GM23338 (cell line): ENCODE measurements around the gene PJA1. TPM values are rescaled to one million over a fixed set of nuclear protein-coding genes. Genes with fewer than 3 reads are reported as not detected.

Experiments used
- ATAC-seq: fragments of 200-7000 bp; cut with Tn5 transposase; 3 replicates; pipeline ENCODE4 v1.9.1; 2020
- DNase-seq: peaks from one replicate; pipeline ENCODE4 v3.0.0-alpha.2; 2015; ENCODE audit warnings: low spot score
- H2AFZ ChIP-seq: fragments of 200-600 bp; sonication (generic); 2 replicates; pipeline ENCODE4 v1.8.0; 2016; ENCODE audit warnings: antibody characterized with exemption, mild to moderate bottlenecking, moderate library complexity
- H3F3A ChIP-seq: fragments of 200-600 bp; sonication (generic); replicated peaks from 2 replicates; pipeline ENCODE4 v1.8.0; 2017; ENCODE audit warnings: antibody characterized with exemption, mixed run types, low read depth
- H3K27ac ChIP-seq: fragments of 200-600 bp; sonication (generic); 2 replicates; pipeline ENCODE4 v1.6.1; 2016; ENCODE audit warnings: low read depth
- H3K27me3 ChIP-seq: fragments of 200-600 bp; sonication (generic); 2 replicates; pipeline ENCODE4 v1.8.0; 2016; ENCODE audit warnings: mild to moderate bottlenecking, mixed run types, moderate library complexity; ENCODE audit not compliant: insufficient read depth
- H3K36me3 ChIP-seq: fragments of 200-600 bp; sonication (generic); 2 replicates; pipeline ENCODE4 v1.8.0; 2016; ENCODE audit warnings: mild to moderate bottlenecking; ENCODE audit not compliant: insufficient read depth
- H3K4me1 ChIP-seq: fragments of 200-600 bp; sonication (generic); 2 replicates; pipeline ENCODE4 v1.8.0; 2016; ENCODE audit warnings: mild to moderate bottlenecking, moderate library complexity; ENCODE audit not compliant: insufficient read depth
- H3K4me2 ChIP-seq: fragments of 200-600 bp; sonication (generic); 2 replicates; pipeline ENCODE4 v1.7.1; 2017; ENCODE audit warnings: mixed run types
- H3K4me3 ChIP-seq: fragments of 200-600 bp; sonication (generic); 2 replicates; pipeline ENCODE4 v1.6.1; 2016; ENCODE audit warnings: mixed run types
- H3K79me2 ChIP-seq: fragments of 200-600 bp; sonication (generic); replicated peaks from 2 replicates; pipeline ENCODE4 v1.8.0; 2017; ENCODE audit warnings: mild to moderate bottlenecking; ENCODE audit not compliant: insufficient read depth
- H3K9me2 ChIP-seq: fragments of 200-600 bp; sonication (generic); 2 replicates; pipeline ENCODE4 v1.8.0; 2017; ENCODE audit not compliant: insufficient read depth
- H4K20me1 ChIP-seq: fragments of 200-600 bp; sonication (generic); replicated peaks from 2 replicates; pipeline ENCODE4 v1.8.0; 2017; ENCODE audit warnings: mild to moderate bottlenecking; ENCODE audit not compliant: insufficient read depth
- H3K27ac Mint-ChIP-seq: 2 replicates; pipeline ENCODE4 v1.8.0; 2020; ENCODE audit warnings: inconsistent platforms, mild to moderate bottlenecking, moderate library complexity, mixed read lengths
- H3K27me3 Mint-ChIP-seq: 3 replicates; pipeline ENCODE4 v1.8.0; 2022; ENCODE audit warnings: low read depth, mild to moderate bottlenecking, moderate library complexity, mixed read lengths, inconsistent platforms; ENCODE audit not compliant: insufficient read depth, poor library complexity
- H3K36me3 Mint-ChIP-seq: 3 replicates; pipeline ENCODE4 v1.8.0; 2021; ENCODE audit warnings: low read depth, mild to moderate bottlenecking, inconsistent platforms, moderate library complexity, mixed read lengths
- H3K4me1 Mint-ChIP-seq: 3 replicates; pipeline ENCODE4 v1.8.0; 2020; ENCODE audit warnings: mild to moderate bottlenecking, inconsistent platforms, mixed read lengths
- H3K4me3 Mint-ChIP-seq: 3 replicates; pipeline ENCODE4 v1.8.0; 2021; ENCODE audit warnings: moderate library complexity, mild to moderate bottlenecking, inconsistent platforms, mixed read lengths
- H3K9me3 Mint-ChIP-seq: 3 replicates; pipeline ENCODE4 v1.8.0; 2020; ENCODE audit warnings: moderate library complexity, mild to moderate bottlenecking, inconsistent platforms, mixed read lengths
- CREB1 ChIP-seq: fragments of 250-450 bp; sonication (Bioruptor Pico); IDR thresholded peaks from 2 replicates; pipeline ENCODE4 v1.5.0; 2020; ENCODE audit warnings: low read depth, mild to moderate bottlenecking, moderate library complexity
- ETS1 ChIP-seq: IDR thresholded peaks from 2 replicates; pipeline ENCODE4 v1.6.1; 2016; ENCODE audit warnings: antibody characterized with exemption
- EZH2 ChIP-seq: fragments of 200-600 bp; sonication (generic); IDR thresholded peaks from one replicate; pipeline ENCODE4 v1.8.0; 2017; ENCODE audit warnings: antibody characterized with exemption, mild to moderate bottlenecking, low read depth; ENCODE audit not compliant: unreplicated experiment
- EZH2phosphoT487 ChIP-seq: fragments of 200-600 bp; sonication (generic); IDR thresholded peaks from one replicate; pipeline ENCODE4 v1.8.1; 2018; ENCODE audit warnings: antibody characterized with exemption; ENCODE audit not compliant: unreplicated experiment
- JUNB ChIP-seq: IDR thresholded peaks from one replicate; pipeline ENCODE4 v1.6.1; 2016; ENCODE audit warnings: antibody characterized with exemption; ENCODE audit not compliant: unreplicated experiment
- NANOG ChIP-seq: IDR thresholded peaks from 2 replicates; pipeline ENCODE4 v1.6.1; 2016; ENCODE audit warnings: antibody characterized with exemption, borderline replicate concordance
- POLR2AphosphoS5 ChIP-seq: IDR thresholded peaks from 2 replicates; pipeline ENCODE4 v1.6.1; 2016; ENCODE audit warnings: antibody characterized with exemption, low read depth
- STAT1 ChIP-seq: IDR thresholded peaks from one replicate; pipeline ENCODE4 v1.6.1; 2016; ENCODE audit warnings: antibody characterized with exemption; ENCODE audit not compliant: unreplicated experiment
- ZNF114 ChIP-seq: fragments of 250-450 bp; sonication (Bioruptor Pico); IDR thresholded peaks from 2 replicates; pipeline ENCODE4 v1.5.0; 2020; ENCODE audit warnings: mild to moderate bottlenecking, moderate library complexity
- ZNF331 ChIP-seq: fragments of 250-450 bp; sonication (Bioruptor Pico); IDR thresholded peaks from 2 replicates; pipeline ENCODE4 v1.5.0; 2020; ENCODE audit warnings: low read depth, mild to moderate bottlenecking, moderate library complexity
- ZNF462 ChIP-seq: fragments of 250-450 bp; sonication (Bioruptor Pico); IDR thresholded peaks from 2 replicates; pipeline ENCODE4 v1.5.0; 2020; ENCODE audit warnings: mild to moderate bottlenecking, moderate library complexity
- polyA plus RNA-seq: library from polyadenylated mRNA; unstranded; fragments of >200 nt; fragmentation: Nextera tagmentation; extraction: Ambion mirVana; gene quantifications from 2 replicates; pipeline ENCODE4 v1.2.1, GENCODE V29; 2016
- total RNA-seq: library from RNA; depleted of rRNA; stranded (reverse); fragments of >200 nt; shearing (Covaris generic); gene quantifications from 2 replicates; pipeline ENCODE4 v1.2.3, GENCODE V29; 2014
- TF ChIP-seq, protein P1 (sequence below): IDR thresholded peaks from one replicate; pipeline ENCODE4 v1.6.1; 2018; ENCODE audit warnings: antibody characterized with exemption; ENCODE audit not compliant: unreplicated experiment
- TF ChIP-seq, protein P2 (sequence below), 2 experiments: fragments of 200-600 bp in 1 of 2; sonication (generic) in 1 of 2; conservative IDR thresholded peaks; 2 replicates each; pipeline versions ENCODE4 v1.5.1 to v1.6.1; 2016 to 2017; ENCODE audit warnings: antibody characterized with exemption in 2 of 2, low read depth in 2 of 2, mild to moderate bottlenecking in 2 of 2, moderate library complexity in 1 of 2

PJA1 gene
- total and polyA plus RNA-seq, 2 experiments from 2014 or later = 25.2 to 31.3 TPM

DNA sequence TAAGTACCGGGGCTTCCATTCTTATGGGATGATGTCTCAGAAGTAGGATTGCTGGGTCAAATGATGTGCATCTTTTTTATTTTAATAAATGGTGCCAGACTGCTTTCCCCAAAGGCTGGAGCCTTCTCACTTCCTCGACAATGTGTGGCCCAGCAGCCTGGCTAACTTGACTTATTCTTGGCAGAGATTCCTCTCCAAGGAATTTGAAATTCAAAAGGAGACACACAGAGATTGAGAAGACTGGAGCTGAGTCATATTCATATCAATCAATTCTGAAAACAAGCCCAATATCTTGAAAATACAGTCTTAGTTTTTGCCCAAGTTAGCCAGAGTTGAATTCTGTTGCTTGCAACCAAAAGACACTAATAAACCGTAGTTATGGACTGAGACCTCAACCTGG is 10.8 kb upstream of the PJA1 start:
- Mint-ChIP-seq H3K9me3 (no peaks in the 10 kb centered on the region; the same call in 2 of the 3 replicates), H3K4me3 (no peak overlapping the region), H3K27ac (no peak overlapping the region), H3K4me1 (peaks cover 22% of the 10 kb centered on the region), H3K36me3 (no peaks in the 10 kb centered on the region), H3K27me3 (peaks cover 12% of the 10 kb centered on the region)
- H3K36me3 ChIP-seq = no peaks in the 10 kb centered on the region
- H3K4me1 ChIP-seq = no peaks in the 10 kb centered on the region
- no peaks in the 10 kb centered on the region for H3K79me2 ChIP-seq
- no peak overlapping the region for H3K27ac ChIP-seq
- no peak overlapping the region for H3K4me2 ChIP-seq
- H3K9me2 ChIP-seq = no peaks in the 10 kb centered on the region
- no peaks in the 10 kb centered on the region for H3F3A ChIP-seq
- H3K4me3 ChIP-seq = no peak overlapping the region
- ATAC-seq (no peak), DNase-seq (no peak)
- H4K20me1 ChIP-seq = no peaks in the 10 kb centered on the region
- TF ChIP-seq ETS1 (no peak), POLR2AphosphoS5 (no peak), EZH2phosphoT487 (no peak), STAT1 (no peak), EZH2 (no peak), ZNF462 (CRISPR knock-in tag) (no peak), NANOG (no peak), ZNF114 (CRISPR knock-in tag) (no peak), JUNB (no peak), CREB1 (CRISPR knock-in tag) (no peak), ZNF331 (CRISPR knock-in tag) (no peak)
- TF ChIP-seq, protein P1, sequence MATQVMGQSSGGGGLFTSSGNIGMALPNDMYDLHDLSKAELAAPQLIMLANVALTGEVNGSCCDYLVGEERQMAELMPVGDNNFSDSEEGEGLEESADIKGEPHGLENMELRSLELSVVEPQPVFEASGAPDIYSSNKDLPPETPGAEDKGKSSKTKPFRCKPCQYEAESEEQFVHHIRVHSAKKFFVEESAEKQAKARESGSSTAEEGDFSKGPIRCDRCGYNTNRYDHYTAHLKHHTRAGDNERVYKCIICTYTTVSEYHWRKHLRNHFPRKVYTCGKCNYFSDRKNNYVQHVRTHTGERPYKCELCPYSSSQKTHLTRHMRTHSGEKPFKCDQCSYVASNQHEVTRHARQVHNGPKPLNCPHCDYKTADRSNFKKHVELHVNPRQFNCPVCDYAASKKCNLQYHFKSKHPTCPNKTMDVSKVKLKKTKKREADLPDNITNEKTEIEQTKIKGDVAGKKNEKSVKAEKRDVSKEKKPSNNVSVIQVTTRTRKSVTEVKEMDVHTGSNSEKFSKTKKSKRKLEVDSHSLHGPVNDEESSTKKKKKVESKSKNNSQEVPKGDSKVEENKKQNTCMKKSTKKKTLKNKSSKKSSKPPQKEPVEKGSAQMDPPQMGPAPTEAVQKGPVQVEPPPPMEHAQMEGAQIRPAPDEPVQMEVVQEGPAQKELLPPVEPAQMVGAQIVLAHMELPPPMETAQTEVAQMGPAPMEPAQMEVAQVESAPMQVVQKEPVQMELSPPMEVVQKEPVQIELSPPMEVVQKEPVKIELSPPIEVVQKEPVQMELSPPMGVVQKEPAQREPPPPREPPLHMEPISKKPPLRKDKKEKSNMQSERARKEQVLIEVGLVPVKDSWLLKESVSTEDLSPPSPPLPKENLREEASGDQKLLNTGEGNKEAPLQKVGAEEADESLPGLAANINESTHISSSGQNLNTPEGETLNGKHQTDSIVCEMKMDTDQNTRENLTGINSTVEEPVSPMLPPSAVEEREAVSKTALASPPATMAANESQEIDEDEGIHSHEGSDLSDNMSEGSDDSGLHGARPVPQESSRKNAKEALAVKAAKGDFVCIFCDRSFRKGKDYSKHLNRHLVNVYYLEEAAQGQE = no peak
- TF ChIP-seq, protein P2, sequence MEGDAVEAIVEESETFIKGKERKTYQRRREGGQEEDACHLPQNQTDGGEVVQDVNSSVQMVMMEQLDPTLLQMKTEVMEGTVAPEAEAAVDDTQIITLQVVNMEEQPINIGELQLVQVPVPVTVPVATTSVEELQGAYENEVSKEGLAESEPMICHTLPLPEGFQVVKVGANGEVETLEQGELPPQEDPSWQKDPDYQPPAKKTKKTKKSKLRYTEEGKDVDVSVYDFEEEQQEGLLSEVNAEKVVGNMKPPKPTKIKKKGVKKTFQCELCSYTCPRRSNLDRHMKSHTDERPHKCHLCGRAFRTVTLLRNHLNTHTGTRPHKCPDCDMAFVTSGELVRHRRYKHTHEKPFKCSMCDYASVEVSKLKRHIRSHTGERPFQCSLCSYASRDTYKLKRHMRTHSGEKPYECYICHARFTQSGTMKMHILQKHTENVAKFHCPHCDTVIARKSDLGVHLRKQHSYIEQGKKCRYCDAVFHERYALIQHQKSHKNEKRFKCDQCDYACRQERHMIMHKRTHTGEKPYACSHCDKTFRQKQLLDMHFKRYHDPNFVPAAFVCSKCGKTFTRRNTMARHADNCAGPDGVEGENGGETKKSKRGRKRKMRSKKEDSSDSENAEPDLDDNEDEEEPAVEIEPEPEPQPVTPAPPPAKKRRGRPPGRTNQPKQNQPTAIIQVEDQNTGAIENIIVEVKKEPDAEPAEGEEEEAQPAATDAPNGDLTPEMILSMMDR (conservative IDR thresholded peaks at IDR 0.05; ENCODE audit: low read depth in 2 of 2) = no peak
- no peak overlapping the region for H2AFZ ChIP-seq
- H3K27me3 ChIP-seq = 0 out of 2 replicates have a peak, but pooled peaks cover 6% of the 10 kb centered on the region
